NCI-H345 treated with DMSO at 0.1 percent for 48 hours (cell line): Measurements from ENCODE around the gene HEATR1.
"Not testable (repeated sequence)": the region's sequence is repeated elsewhere in the genome, so short reads cannot be mapped to it uniquely, and the experiment has no call there.

Experiments used
- DNase-seq: peaks from one replicate; lab custom pipeline; 2025; ENCODE audit not compliant: unreplicated experiment; lab: John Stamatoyannopoulos, UW

Gene HEATR1

GRCh38 chr1:236603991-236604904 is at the start of gene HEATR1:
Gene HEATR1 (minus strand): TSS chr1:236604516. CDS start chr1:236604095, 421 bp downstream.
- DNase-seq = peak; percentile 85

- no peak for DNase-seq
These were observed 40.8 kb upstream of the HEATR1 start for GRCh38 chr1:236645016-236645680.

- no peak for DNase-seq
These were observed 38.4 kb upstream of the HEATR1 start for GRCh38 chr1:236642763-236643162.

GRCh38 chr1:236639686-236640085 is 35.4 kb upstream of the HEATR1 start:
- no peak for DNase-seq

GRCh38 chr1:236638945-236639344 is 34.6 kb upstream of the HEATR1 start:
- peak; percentile 49 for DNase-seq

GRCh38 chr1:236636017-236636416 is 31.7 kb upstream of the HEATR1 start:
- DNase-seq = no peak

- DNase-seq = no peak
These were observed 23.6 kb upstream of the HEATR1 start for GRCh38 chr1:236627727-236628408.

- DNase-seq = no peak
These were observed 19.3 kb upstream of the HEATR1 start for GRCh38 chr1:236623371-236624166.

GRCh38 chr1:236622407-236622806 is 18.1 kb upstream of the HEATR1 start:
- no peak for DNase-seq

GRCh38 chr1:236619398-236619797 is 15.1 kb upstream of the HEATR1 start:
- DNase-seq = no peak

GRCh38 chr1:236618507-236618906 is 14.2 kb upstream of the HEATR1 start:
- no peak for DNase-seq

- DNase-seq = no peak
These were observed 11.3 kb upstream of the HEATR1 start for GRCh38 chr1:236615399-236616148.

- DNase-seq = no peak
These were observed 8.0 kb upstream of the HEATR1 start for GRCh38 chr1:236612349-236612748.

GRCh38 chr1:236608930-236609726 is 4.8 kb upstream of the HEATR1 start:
- DNase-seq = peak; percentile 35

GRCh38 chr1:236607597-236607996 is 3.3 kb upstream of the HEATR1 start:
- DNase-seq = not testable (repeated sequence)

GRCh38 chr1:236604905-236605806 is 840 bp upstream of the HEATR1 start:
- no peak for DNase-seq

GRCh38 chr1:236602171-236602570 is 2.1 kb downstream of the HEATR1 start:
- no peak for DNase-seq

GRCh38 chr1:236590553-236591150 is 13.7 kb downstream of the HEATR1 start:
- no peak for DNase-seq
